Right lung (tissue), 10 donors: ENCODE results near the gene TNFRSF14. TPM values are rescaled to one million over a fixed set of nuclear protein-coding genes. Genes with fewer than 3 reads are reported as not detected.

ENCODE experiments used
- DNase-seq, 2 donors: peaks; one replicate each; pipeline ENCODE4 v3.0.0-alpha.2; 2013
- long read RNA-seq, 8 donors: transcript quantifications; one replicate each; lab custom pipeline, GENCODE V29; 2026
- polyA plus RNA-seq, 5 donors: library from polyadenylated mRNA; unstranded; fragments of 120-200 nt; gene quantifications; one replicate each; pipeline versions ENCODE4 v1.2.1 to v1.2.3, GENCODE V29; 2013; ENCODE audit warnings: inconsistent platforms in 1 of 5, low replicate concordance in 1 of 5; ENCODE audit not compliant: insufficient read length in 5 of 5, insufficient read depth in 1 of 5

Gene TNFRSF14
- 10 to 100 TPM; 19.5 to 34.0 (median 25.7) TPM for polyA plus RNA-seq
- long read RNA-seq, donor 1, transcript TNFRSF14-201 (8 exons, 1,707 nt): major isoform, 9 of 13 reads
- long read RNA-seq, donor 1, partial matches to known transcripts: 0 of 13 reads
- long read RNA-seq, donor 1, other reads (novel, unspliced or antisense): 0 of 13 reads
- long read RNA-seq, donor 2, transcript TNFRSF14-201 (8 exons, 1,707 nt): major isoform, 5 of 5 reads
- long read RNA-seq, donor 2, partial matches to known transcripts: 0 of 5 reads
- long read RNA-seq, donor 2, other reads (novel, unspliced or antisense): 0 of 5 reads
- long read RNA-seq, donor 3, partial matches to known transcripts: 0 of 7 reads
- long read RNA-seq, donor 3, other reads (novel, unspliced or antisense): 0 of 7 reads
- long read RNA-seq, donor 4, transcript TNFRSF14-201 (8 exons, 1,707 nt): major isoform, 6 of 8 reads
- long read RNA-seq, donor 4, partial matches to known transcripts: 0 of 8 reads
- long read RNA-seq, donor 4, other reads (novel, unspliced or antisense): 0 of 8 reads
- long read RNA-seq, donor 5, partial matches to known transcripts: 0 of 8 reads
- long read RNA-seq, donor 5, other reads (novel, unspliced or antisense): 0 of 8 reads
- long read RNA-seq, donor 6, transcript TNFRSF14-201 (8 exons, 1,707 nt): major isoform, 7 of 8 reads
- long read RNA-seq, donor 6, partial matches to known transcripts: 0 of 8 reads
- long read RNA-seq, donor 6, other reads (novel, unspliced or antisense): 0 of 8 reads
- long read RNA-seq, donor 7, transcript TNFRSF14-201 (8 exons, 1,707 nt): major isoform, 6 of 10 reads
- long read RNA-seq, donor 7, partial matches to known transcripts: 0 of 10 reads
- long read RNA-seq, donor 7, other reads (novel, unspliced or antisense): 0 of 10 reads
- long read RNA-seq, donor 8, partial matches to known transcripts: 0 of 5 reads
- long read RNA-seq, donor 8, other reads (novel, unspliced or antisense): 0 of 5 reads

DNA sequence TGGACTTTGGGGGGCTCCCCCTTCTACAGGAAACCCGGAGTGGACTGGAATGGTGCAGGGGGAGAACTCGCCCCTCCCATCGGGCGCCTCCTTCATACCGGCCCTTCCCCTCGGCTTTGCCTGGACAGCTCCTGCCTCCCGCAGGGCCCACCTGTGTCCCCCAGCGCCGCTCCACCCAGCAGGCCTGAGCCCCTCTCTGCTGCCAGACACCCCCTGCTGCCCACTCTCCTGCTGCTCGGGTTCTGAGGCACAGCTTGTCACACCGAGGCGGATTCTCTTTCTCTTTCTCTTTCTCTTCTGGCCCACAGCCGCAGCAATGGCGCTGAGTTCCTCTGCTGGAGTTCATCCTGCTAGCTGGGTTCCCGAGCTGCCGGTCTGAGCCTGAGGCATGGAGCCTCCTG lies at the start of gene TNFRSF14:
Gene TNFRSF14, plus strand, starts transcription at position 95 of the 401 bp plus-strand sequence. Its CDS starts 294 bp downstream, at position 389.
- DNase-seq: peak in 1 of 2 donors; percentile 53

DNA sequence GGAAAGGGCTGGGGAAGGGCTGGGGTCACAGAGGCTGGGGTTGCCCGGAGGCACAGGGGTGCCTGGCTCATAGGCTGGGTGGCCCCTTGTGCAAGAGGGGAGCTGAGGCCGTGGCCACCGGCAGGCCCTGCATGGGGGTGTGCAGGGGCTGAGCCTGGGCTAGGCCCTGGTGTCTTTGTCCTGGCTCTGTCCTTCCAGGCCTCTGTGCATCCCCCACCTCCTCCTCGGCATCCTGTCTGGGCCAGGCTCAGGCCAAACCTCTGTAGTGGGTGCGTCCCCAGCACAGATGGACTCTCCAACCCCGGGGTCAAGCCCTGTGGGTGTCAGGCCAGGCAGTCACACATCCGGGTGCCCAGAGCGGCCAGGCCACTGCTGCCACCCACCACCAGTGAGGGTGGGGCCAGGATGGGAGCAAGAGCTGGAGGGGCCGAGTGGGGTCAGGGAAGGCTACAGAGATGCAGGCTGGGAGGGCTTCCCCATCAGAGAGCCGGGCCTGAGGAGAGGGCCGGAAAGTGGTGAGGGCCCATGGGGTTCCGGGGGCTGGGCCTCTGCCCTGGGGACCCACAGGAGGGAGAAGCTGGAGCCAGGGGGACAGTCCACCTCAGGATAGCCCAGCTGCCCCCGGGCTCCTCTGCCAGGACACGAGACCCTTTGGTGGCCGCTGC lies 49.1 kb upstream of the TNFRSF14 start:
- no peak for DNase-seq

DNA sequence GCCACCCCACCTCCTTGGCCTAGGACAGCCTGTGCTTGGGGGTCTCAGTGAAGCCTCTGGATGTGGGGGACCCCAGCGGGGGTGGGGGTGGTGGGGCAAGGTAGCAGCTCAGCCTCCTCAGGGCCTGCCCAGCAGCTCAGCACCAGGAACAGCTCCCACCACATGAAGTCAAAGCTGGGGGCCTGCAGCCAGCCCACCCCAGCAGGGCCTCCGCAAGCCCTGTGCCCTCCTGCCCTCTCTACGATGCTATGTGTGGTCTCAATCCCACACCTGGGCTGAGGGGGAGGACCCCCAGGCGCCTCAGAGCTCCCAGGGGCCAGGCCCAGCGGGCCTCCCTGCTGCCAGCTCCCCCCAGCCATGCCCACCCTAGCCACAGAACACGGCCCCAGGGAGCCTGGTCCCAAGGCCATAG lies 48.4 kb upstream of the TNFRSF14 start:
- no peak for DNase-seq

DNA sequence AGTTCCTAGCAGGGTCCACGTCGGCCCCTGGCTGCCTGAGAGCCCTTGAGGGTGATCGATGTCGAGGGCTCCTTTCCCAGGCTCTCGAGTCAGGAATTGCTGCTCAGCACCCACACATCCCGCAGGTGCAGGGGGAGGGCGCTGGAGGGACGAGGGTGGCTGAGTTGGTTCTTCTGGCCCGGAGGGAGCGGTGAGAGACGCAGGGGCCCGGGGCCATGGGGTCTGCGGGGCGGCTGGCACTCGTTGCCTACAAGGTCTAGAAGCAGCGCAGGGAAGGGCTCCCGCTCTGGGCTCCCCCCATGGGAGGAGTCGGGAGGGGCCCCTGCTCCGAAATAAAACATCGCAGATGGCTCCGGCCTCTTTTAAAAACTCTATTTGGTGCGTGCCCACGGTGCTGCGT lies 48.0 kb upstream of the TNFRSF14 start:
- no peak for DNase-seq

DNA sequence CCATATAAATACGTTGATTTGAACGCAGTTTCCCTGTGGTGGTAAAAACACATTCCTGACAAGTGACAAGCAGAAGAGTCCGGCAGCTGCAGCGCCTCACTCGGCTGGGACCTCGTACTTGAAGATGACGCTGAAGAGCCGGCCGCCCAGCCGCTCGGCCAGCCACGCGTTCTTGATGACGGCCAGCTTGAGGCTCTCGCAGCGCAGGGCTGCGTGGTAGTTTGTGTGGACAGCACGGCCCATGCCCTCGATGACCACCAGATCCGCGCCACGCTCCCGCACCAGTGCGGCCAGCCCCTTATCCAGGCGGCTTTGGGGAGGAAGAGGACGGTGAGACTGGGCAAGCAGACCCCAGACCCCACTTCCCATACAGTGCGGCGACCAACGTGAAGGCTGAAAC lies 47.4 kb upstream of the TNFRSF14 start:
- no peak for DNase-seq

DNA sequence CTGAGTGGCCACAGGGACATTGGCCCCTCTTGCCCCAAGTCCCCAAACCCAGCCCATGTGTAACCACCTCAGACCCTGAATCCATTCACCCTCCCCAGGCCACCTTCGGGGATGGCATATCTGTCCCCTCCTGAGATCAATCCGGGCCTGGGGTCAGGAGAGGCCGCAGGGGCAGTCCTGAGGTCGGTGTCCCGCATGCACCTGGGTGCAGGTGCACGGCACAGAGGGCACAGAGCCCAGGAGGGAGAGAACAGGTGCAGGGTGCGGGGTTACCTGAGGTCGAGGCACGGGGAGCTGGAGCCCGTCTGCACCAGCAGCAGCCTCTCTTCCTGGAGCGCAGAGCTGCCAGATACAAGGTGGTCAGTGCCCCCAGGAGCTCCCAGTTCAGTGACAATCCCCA lies 46.6 kb upstream of the TNFRSF14 start:
- DNase-seq: no peak

DNA sequence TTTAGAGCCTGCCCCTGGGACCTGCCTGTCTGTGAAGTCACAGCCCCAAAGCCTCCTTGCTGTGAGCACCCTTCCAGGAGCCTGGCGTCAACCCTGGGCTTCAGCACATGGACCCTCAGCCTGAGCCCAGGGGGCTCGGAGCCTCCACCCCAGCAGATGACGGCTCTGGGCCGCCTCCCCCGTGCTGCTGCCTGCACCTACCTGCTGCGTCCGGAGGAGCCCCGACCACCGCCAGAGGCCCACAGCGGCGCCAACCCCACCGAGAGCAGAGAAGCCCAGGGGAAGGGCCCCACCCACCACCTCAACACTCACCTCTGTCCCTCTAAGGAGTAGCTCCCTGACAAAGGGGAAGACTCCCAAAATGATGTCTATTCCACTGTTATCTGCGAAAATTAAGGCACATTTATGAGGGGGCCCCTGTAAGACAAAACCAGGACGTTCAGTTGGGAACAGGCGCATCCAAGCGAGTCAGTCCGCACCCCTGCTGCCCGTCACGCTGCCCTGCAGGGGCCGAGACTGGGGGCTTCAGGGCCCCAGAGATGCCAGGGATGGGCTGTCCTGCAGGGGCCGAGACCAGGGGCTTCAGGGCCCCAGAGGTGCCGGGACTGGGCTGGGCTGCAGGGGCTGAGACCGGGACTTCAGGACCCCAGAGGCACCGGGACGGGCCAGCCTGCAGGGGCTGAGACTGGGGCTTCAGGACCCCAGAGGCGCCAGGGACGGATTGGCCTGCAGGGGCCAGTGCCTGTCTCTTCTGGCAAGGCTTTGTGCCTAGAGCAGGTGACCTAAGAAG lies 45.6 kb upstream of the TNFRSF14 start:
- no peak for DNase-seq

DNA sequence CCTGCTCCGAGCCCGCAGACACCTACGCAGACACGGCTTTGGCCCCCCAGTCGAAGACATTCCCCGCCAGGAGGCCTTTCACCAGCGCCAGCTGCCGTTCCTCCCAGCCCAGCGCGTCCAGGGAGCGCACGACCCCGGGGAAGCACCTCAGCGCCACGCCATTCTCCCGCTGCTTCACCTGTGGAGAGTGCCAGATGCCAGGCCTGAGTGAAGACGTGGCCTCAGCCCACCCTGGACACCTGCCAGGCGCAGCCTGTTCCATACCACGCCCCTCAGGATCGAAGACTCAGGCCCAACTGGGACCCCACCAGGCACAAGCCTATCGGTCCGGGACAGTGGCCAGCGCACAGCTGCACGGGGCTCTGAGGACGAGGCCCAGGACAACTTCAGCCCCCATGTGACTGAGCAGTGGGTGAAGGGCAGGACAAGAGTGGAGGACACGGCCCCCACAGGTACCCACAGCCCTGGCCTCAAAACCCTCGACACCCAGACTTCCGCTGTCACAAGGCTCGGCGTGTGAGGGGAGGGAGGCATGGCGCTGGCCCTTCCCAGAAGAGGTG lies 43.2 kb upstream of the TNFRSF14 start:
- DNase-seq: no peak

DNA sequence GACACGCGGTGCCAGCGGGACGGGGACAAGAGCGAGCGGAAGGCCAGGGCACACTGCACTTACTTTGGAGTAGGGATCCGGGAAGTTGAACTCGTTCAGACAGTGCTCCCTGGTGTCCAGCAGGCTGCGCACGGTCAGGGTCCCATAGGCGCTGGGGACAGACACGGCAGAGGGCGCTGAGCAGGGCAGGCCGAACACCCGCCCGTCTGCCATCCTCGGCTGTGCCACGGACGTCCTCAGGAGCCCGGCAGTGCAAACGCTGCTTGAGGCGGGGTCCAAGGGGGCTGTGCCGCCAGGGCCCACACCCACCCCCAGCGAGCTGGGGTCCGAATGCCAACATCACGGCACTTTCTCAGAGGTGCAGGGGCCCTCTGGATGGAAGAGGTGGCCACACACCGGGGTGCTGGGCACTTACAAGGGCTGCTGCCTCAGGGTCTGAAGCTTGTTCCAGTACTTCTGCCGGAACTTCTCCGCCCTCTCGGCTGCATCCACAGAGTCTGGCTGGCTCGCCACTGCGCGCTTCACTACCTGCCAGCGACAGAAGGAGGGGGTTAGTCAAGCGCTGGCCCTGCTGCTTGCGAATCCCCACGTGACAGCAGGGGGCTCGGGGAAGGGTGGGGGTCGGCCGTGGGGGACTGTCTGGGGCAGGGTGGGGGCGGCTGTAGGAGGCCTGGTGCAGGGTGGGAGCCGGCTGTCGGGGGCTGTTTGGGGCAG lies 42.1 kb upstream of the TNFRSF14 start:
- DNase-seq: no peak

DNA sequence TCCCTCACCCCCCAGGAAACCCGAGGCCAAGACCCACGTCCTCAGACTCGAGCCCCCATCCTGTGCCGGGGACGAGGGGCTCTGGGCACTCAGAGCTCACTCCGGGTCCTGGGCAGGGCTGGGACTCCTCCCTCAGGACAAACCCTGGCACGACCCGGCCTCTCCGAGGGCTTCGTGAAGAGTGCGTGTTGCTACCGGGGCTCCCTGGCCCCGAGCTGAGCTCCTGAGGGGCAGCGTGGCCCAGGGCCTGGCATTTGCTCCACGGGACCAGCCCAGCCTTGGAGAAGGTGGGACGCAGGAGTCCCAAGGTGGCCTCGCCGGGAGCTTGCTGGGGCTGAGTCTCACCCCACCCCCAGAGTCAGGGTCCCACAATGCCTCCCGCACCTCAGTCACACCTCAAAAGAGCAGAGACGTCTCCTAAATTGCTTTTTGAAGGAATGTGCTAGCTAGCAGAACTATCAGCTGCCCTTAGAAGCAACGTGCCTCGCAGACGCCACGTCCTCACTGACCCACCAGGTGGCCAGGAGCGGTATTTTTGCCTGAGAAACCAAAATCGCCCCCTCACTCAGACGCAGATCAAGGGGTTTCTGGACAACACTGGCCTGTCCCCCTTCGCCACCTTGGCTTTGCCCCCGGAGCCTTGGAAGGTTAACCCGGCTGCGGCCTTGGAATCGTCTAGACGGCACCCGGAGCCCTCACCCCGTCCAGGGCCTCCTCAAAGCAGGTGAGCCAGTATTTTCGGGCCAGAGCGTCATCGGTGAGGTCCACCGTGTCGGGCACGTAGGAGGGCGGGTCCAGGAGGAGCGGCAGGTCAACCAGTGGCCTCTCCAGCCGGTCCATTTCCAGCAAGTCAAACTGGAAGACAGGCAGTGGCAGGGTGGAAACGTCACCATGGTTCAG lies 41.1 kb upstream of the TNFRSF14 start:
- no peak for DNase-seq

DNA sequence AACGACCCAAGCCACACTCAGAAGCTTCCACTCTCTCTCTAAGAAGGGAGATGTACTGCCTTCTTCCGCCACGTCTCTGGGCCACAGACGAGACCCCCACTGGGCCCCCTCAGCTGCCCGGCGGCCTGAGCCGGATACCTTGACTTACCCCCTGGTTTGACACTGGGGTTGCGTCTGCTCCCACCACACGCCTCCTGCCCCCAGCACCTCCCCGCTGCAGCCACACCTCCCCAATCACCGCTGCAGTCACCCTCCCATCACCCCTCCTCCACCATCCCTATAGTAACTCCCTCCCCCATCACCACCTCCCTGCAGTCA lies 40.4 kb upstream of the TNFRSF14 start:
- DNase-seq: no peak

DNA sequence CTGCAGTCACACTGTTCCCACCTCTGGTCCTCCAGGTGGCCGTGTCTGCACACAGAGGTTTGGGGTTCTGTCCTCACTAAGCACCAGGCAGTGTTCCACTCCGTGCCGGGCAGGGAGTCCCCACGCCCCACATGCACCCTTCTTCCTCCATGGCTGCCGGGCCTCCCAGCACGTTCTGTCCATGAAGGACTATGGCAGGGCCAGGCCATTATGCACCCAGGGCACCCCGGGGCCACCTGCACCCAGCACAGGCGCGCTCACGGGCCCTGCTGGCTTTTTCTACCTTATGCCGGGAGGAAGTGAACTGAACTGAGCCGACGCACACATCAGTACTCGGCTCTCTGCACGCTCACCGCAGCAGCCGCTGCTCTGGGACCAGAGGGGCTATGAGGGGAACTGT lies 40.0 kb upstream of the TNFRSF14 start:
- no peak for DNase-seq

DNA sequence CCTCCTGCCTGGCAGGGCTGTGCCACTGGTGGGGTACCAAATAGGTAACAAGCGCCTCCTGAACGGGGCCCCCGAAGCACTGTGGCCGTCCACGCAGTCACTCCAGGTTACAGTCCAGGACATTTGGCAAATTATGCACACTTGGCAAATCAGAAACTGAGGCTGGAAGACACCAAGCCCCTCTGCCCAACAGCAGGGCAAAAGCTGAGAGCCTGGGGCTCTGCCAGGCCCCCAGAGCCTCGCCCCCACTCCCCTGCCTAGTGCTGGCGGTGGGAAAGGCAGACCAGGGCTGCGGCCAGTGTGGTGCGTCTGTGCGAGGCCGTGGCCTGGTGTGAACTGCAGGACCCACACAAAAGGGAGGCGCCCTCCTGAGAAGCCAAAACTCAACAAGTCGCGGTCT lies 39.2 kb upstream of the TNFRSF14 start:
- no peak for DNase-seq

DNA sequence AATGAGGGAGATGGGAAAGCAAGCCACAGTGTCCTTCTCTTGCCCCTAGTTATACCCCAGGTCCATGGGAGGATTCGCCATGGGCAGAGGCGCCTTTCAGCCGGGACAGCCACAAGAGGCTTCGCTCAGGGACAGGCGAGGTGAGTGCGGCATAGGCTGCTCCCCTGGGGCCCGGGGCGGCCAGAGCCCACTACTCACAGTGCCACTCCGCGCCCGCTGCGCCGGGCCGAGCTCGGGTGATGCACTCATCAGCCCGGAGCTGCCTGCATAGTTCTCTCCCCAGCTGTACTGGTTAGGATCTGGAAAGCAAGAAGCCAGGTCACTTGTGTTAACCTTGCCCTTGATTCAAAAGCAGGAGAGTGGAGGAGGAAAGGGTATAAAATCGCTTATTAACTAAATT lies 38.2 kb upstream of the TNFRSF14 start:
- no peak for DNase-seq

DNA sequence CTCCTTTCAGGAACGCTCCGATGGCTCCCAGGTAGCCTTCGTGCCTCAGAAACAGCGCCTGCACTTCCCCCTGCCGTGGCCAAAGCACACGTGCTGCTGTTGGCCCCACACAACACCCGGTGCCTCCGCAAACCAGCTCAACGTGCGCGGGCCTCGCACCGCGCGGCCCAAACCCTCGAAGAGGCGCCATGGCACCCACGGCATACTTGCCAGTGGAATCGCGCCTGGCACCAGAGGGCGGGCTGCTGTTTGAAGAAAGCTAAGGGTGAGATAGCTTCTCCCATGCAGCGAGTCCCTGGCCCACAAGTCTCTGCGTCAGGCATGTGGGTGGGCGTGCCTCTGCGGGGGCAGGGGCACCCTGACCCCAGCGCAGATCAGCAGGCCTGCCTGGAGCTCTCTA lies 37.6 kb upstream of the TNFRSF14 start:
- no peak for DNase-seq

DNA sequence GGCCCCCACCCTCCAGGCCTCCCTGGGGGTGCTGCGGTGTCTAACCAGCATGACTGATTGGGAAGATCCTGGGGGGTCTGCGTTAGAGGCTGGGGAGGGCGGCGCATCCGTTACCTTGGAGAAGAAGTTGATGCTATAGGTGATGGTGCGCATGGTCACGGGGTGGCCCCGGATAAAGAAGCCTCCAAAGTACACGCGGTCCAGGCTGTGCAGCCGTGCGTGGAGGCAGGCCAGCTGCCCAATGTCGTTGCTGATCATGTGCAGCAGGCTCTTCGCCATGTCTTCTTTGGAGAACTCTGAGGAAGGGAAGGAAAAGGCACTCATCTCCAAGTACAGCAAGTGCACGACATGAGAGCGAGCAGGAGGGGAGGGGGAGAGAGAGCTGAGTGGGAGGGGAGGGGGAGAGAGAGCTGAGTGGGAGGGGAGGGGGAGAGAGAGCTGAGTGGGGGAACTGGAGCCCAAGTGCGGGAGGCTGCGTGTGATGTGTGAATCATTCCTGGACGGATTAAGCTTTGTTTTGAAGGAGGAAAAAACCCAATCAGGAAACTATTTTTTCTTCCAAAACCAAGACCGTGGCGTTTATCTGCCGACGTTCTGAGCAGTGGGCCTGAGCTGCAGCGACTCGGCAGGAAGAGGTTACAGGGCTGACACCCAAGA lies 37.0 kb upstream of the TNFRSF14 start:
- DNase-seq: no peak

DNA sequence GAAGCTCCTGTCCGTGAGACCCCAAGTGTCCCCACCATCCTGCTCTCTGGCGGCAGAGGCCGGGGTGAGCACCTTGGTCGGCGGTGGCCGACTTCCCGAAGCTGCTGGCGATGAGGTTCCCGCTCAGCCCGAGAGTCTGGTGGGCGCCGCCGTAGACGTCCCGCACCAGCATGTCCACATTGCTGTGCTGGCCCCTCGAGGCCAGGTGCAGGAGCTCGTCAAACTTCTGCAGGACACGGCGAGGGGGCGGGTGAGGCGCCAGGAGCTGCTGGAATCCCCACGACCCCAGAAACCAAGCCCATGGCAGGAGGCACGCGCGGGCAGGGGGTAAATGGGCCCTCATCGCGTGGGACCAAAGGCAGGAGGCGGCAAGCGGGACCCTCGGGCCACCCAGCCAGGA lies 36.4 kb upstream of the TNFRSF14 start:
- no peak for DNase-seq

DNA sequence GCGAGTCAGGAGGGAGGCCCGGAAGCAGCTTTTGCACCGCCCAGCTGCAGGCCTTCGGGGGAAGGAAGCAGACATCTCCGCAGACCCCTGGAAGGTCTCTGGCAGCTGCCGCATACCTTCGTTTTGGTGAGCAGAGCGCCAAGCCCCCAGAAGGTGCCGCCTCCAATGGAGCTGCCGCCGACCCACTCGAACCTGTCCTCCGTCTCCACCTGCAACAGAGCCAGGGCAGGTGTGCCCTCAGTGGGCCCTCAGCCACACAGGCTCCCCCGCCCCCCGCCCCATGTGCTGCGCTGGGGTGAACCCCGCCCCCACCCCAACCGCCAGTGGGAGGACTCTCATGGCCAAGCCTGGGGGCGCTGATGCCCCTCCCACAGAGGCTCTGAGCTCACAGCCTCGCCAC lies 36.0 kb upstream of the TNFRSF14 start:
- no peak for DNase-seq

DNA sequence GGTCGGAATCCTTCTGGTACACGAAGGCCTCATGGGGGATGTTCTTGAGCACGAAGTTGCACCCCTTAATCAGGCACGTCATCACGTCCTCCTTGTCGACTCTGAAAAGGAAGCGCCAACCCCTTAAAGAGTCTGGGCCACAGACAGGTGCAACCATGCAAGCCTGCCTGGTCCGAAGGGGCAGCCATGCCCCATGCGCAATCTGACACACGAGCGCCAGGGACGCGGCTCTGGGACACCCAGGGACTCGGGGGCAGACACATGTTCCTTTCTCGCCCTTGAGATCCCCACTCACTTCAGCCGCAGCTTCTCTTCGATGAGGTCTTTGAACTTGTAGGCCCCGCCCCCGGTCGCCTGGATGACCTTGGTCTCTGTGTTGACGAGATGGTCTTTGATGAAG lies 35.4 kb upstream of the TNFRSF14 start:
- no peak for DNase-seq
